ENCODE measurements around the gene BTN2A1.
"Not testable (repeated sequence)": the region's sequence is repeated elsewhere in the genome, so short reads cannot be mapped to it uniquely, and the experiment has no call there.

The BTN2A1 gene

DNA sequence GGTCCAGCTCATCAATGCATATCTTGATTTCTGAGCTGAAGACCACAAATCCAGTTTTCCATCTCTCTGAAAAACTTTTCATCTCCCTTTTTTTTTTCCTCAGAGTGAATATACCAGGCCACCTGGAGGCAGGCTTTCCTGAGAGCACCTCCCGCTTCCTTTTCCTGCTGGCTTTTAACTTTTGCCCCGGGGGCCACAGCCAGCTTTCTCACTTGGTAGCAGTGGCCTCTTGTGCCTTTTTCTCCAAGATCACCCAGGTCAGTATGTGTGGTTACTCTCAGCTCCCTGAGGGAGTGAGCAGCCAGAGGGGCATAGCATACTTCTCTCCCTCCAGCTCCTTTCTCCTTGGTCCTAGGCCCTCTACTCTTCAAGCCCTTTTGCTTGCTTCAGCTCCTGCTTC is 42.3 kb downstream of the BTN2A1 start, which contains the start of gene BTN1A1:
BTN1A1 (plus strand) TSS at position 202 of the 400 bp plus-strand sequence. CDS start 984 bp downstream, outside the sequence.
- DNase-seq: no peak

DNA sequence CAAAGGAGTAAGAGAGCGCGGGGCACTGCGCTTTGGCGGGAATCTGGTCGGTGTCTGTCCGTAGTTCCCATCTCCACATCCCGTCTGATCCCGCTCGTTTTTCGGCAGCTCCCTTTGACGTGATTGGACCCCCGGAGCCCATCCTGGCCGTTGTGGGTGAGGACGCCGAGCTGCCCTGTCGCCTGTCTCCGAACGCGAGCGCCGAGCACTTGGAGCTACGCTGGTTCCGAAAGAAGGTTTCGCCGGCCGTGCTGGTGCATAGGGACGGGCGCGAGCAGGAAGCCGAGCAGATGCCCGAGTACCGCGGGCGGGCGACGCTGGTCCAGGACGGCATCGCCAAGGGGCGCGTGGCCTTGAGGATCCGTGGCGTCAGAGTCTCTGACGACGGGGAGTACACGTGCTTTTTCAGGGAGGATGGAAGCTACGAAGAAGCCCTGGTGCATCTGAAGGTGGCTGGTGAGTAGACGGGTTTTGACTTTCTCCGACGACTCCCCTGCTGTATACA is 43.8 kb downstream of the BTN2A1 start:
- no peak for DNase-seq

DNA sequence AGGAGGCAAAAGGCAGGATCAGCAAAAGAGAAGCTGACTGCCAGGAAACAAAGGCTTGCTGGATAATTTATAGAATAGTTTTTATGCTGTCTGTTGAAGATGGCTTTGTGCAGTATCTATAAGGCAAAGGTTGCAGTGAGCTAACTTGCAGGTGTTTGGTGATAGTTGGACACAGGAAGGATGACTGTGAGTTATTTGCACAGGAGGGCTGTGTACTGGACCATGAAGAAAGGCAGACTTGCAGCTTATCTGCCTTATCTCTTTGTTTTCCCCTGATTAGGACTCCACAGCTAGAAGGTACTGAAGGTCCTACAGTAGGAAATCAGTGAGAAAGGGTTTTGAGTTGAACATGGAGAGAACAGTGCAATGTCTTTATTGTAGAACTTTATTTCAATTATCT is 44.4 kb downstream of the BTN2A1 start:
- no peak for DNase-seq

DNA sequence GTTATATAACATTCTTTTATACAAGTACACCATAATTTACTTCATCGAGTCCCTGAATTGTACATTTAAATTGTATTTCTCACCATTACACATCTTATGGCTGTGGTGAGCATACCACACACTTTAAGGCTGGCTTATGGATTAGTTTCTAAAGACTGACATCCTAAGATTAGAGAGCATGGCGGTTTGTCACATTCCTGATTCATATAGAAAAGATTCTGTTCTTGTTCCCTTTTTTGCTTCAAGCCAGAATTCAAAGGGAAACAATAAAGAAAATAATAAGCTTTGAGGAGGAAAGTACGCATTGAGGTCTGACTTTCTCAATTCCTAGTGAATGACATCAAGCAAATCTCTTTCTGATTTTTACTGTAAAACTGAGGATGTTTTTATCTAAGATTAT is 44.9 kb downstream of the BTN2A1 start:
- DNase-seq: no peak

DNA sequence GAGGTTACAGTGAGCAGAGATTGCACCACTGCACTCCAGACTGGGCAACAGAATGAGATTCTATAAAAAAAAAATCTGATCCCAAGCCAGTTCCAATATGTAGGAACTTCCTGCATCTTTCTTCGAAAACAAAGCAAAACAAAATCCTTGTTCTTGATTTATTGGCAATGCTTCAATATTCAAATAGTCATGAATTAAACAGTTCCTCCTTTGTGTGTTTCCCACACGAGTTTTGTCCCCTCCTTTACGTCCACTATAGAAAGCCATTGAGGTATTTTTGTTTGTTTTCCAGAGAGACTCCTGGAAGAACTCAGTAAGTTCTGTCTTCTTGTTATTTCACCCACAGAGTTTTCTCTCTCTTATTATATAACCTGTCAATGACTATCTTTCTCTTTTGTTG is 49.9 kb downstream of the BTN2A1 start:
- DNase-seq: no peak

DNA sequence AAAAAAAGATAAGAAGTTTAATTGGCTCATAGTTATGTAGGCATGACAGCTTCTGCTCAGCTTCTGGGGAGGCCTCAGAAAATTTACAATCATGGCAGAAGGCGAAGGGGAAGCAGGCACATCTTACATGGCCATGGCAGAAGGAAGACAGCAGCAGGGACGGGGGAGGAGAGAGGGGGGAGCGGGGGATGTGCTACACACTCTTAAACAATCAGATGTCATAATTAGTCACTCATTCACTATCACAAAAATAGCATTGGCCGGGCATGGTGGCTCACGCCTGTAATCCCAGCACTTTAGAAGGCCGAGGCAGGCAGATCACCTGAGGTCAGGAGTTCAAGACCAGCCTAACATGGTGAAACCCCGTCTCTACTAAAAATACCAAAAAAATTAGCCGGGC is 53.3 kb downstream of the BTN2A1 start:
- DNase-seq: not testable (repeated sequence)

DNA sequence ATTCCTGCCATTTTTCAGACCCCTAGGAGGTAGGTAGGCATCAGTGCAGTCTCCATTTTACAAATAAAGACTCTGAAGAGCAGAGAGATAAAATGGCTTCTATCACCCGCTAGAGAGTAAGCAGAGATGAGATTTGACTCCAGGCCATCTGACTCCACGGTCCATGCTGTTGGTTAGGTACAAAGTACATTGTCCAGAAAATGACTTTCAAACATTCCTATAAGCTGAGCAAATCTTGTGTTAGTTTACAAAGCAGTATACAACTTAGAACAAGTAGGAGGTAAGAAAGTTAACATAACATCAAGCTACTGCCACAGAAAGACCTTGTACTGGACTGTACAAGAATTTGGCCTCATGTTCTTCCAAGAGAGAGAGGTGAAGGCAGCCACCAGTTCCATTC is 57.2 kb downstream of the BTN2A1 start:
- DNase-seq: no peak

DNA sequence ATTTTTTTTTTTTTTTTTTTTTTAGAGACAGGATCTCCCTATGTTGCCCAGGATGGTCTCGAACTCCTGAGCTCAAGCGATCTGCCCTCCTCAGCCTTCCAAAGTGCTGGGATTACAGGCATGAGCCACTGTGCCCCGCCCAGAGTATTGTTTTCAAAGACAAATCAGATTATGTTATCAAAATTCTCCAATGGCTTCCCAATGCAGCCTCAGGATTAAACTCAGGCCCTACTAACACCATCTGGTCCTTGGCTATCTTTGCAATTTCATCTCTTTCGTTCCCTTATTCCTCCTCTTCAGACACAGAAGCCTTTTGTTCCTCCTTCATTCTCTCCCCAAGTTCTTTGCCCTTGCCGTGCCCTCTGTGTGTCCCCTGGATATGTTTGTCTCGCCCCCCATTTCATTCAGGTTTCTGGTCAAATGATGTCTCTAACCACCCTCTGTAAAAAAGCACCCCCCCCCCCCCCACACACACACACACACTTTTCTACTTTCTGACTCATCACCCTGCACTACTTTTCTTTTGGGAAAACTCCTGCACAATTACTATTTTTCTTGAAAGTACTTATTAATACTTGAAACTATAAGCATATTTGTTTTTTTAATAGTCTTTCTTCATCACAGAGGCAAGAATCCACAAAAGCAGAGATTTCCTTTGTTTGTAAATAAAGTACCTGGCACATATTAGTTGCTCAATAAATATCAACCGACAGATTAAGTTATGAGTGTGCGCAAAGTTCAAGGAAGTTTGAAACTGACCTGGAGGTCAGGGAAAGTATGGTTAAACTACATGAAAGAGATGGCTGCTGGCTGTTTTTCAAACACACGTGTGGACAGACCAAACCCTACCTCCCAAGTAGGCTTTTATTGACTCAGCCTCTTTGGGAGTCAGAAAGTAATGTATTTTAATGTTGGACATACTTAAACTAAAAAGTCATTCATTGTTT is 59.0 kb downstream of the BTN2A1 start:
- no peak for DNase-seq
